Left lobe of liver (tissue), 2 donors: ENCODE data around the gene ARHGAP29. TPM values are rescaled to one million over a fixed set of nuclear protein-coding genes. Genes with fewer than 3 reads are reported as not detected.

Experiments used
- ATAC-seq: fragments of 200-7000 bp; cut with Tn5 transposase; one replicate; pipeline ENCODE4 v1.9.1; 2020; ENCODE audit warnings: mild to moderate bottlenecking, moderate library complexity
- DNase-seq: peaks from one replicate; pipeline ENCODE4 v3.0.0-alpha.2; 2020; ENCODE audit warnings: low spot score
- total RNA-seq: library from RNA; stranded (reverse); gene quantifications from one replicate; pipeline ENCODE4 v1.2.1, GENCODE V29; 2021
- donor health status: DM: no; HTN: no; CAD: no; lungs with moderate emphysema.
- donor health status: DM: no; HTN: yes; CAD: no.

Gene ARHGAP29
- total RNA-seq, 1 donor from 2014 or later: 20.3 TPM

DNA sequence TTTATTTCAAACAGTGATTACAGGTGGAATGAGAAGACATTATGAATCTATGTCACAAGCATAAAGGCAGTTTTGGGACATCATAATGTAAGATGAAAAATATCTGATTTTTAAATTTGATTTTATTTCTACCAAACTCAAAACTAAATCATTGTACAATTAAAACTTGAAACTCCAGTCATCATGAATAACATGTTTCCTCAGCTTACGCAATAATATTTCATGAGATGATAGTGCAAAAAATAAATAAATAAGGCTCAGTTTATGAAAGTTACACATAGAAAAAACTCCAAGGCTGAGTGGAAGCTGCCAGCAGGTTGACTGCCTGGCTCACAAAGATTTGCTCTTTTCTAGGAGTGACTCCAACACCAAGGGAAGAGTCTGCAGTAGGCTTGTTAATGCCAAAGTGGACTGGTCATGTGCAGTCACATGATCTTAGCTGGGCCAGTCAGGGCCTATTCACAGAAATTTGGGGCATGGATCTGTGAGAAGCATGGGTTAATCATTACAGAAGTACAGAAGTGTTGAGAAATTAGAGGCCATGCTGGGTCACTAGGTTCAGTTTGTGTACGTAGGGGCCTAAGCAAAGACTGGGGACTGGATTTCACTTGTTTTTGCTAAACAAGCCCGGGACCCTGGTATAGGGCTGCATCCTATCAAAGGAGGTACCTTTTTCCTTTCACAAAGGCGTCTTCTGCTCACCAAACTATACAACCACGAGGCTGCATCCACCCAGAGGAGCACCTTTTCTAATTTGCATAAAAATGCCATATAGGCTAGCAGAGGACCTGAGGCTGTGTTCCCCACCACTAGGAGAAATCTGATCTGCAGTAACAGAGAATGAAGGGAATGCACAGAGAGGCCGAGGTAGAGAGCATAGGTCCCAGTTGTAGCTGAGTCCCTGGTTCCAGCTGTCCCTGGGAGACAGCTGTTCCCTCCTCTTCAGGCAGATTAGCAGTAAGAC lies 111.6 kb downstream of the ARHGAP29 start:
- DNase-seq: peak; percentile 76
- ATAC-seq: peak; percentile 92

DNA sequence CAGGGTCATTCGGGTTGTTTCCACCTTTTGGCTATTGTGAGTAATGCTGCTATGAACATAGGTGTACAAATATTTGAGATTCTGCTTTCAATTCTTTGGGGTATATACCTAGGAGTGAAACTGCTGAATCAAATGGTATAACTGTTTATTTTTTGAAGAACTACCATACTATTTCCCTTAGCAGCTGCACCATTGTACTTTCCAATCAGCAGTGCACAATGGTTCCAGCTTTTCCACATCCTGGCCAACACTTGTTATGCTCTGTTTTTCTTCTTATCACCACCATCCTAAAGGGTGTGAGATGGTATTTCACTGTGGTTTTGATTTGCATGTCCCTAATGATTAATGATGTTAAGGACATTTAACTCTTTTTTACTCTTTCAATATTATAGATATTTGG lies 112.8 kb downstream of the ARHGAP29 start:
- DNase-seq (no peak), ATAC-seq (no peak)

DNA sequence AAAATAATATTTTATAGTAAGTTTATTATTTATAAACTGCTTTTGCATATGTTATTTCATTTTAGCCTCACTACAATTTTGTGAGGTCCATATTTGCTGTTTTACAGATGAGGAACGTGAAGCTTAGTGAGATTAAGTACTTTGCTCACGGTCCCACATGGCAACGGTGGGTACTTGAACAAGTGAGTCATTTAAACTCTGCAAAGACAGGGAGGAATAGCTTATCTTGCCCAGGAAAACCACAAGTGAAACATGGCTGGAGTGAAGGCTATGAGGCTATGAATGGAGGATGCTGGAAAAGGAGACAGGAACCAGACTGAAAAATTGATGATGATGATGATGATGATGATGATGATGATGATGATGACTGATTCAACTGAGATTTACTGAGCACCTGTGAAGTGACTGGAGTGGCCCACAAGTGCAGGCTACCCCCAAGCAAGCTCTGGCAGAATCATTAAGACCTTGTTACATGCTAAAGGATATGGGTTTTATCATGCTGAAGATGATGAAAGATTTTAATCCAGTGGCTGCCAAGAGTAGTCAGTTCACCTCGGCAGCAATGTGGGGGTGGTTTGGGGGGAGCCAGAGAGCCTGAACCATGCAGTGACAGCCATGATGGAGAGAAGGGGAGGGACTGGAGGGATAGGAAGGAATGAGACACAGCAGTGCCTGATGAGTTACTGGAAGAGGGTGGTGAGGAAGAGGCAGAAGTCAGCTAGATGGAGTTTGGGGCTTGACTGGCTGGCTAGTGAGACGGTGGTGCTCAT lies 115.0 kb downstream of the ARHGAP29 start:
- ATAC-seq: no peak
- DNase-seq: no peak

Other genes starting within 250 kb of the ARHGAP29 start
- 0.83 TPM for gene ABCA4, start 116.4 kb downstream of the ARHGAP29 start, total RNA-seq
- 60.8 TPM for gene ABCD3, start 180.8 kb upstream of the ARHGAP29 start, total RNA-seq